Fibroblast of villous mesenchyme (primary cell): ENCODE results near the gene COL26A1. TPM values are rescaled to one million over a fixed set of nuclear protein-coding genes. Genes with fewer than 3 reads are reported as not detected.
"Not testable (repeated sequence)": the region's sequence is repeated elsewhere in the genome, so short reads cannot be mapped to it uniquely, and the experiment has no call there.

ENCODE experiments used
- DNase-seq: peaks from one replicate; pipeline ENCODE4 v3.0.0-alpha.2; 2010; ENCODE audit warnings: low read depth
- H3K4me3 ChIP-seq: 2 replicates; pipeline ENCODE4 v1.5.1; 2011; ENCODE audit warnings: low read depth, mild to moderate bottlenecking, low read length
- total RNA-seq: library from RNA; depleted of rRNA; stranded (reverse); fragments of >200 nt; gene quantifications from 2 replicates; pipeline ENCODE4 v1.2.3, GENCODE V29; 2012
- TF ChIP-seq, protein P1 (sequence below): IDR thresholded peaks from 2 replicates; pipeline ENCODE4 v1.5.1; 2012; ENCODE audit warnings: low read depth, mild to moderate bottlenecking, low read length; ENCODE audit not compliant: insufficient read depth

COL26A1 gene
- total RNA-seq, 1 donor, result not detected

- H3K4me3 ChIP-seq, result no peak overlapping the region
These were observed 132.1 kb downstream of the COL26A1 start for GRCh38 chr7:101494602-101495329.

GRCh38 chr7:101496017-101496416 lies 133.3 kb downstream of the COL26A1 start:
- DNase-seq, result no peak
- TF ChIP-seq, protein P1, sequence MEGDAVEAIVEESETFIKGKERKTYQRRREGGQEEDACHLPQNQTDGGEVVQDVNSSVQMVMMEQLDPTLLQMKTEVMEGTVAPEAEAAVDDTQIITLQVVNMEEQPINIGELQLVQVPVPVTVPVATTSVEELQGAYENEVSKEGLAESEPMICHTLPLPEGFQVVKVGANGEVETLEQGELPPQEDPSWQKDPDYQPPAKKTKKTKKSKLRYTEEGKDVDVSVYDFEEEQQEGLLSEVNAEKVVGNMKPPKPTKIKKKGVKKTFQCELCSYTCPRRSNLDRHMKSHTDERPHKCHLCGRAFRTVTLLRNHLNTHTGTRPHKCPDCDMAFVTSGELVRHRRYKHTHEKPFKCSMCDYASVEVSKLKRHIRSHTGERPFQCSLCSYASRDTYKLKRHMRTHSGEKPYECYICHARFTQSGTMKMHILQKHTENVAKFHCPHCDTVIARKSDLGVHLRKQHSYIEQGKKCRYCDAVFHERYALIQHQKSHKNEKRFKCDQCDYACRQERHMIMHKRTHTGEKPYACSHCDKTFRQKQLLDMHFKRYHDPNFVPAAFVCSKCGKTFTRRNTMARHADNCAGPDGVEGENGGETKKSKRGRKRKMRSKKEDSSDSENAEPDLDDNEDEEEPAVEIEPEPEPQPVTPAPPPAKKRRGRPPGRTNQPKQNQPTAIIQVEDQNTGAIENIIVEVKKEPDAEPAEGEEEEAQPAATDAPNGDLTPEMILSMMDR, result no peak
- H3K4me3 ChIP-seq, result no peak overlapping the region

More at GRCh38 chr7:101494602-101495329, 132.1 kb downstream of the COL26A1 start:
- TF ChIP-seq, protein P1, result no peak
- no peak for DNase-seq

- DNase-seq, result no peak
- no peak overlapping the region for H3K4me3 ChIP-seq
- TF ChIP-seq, protein P1, result no peak
These were observed 138.7 kb downstream of the COL26A1 start for GRCh38 chr7:101501351-101501750.

DNA sequence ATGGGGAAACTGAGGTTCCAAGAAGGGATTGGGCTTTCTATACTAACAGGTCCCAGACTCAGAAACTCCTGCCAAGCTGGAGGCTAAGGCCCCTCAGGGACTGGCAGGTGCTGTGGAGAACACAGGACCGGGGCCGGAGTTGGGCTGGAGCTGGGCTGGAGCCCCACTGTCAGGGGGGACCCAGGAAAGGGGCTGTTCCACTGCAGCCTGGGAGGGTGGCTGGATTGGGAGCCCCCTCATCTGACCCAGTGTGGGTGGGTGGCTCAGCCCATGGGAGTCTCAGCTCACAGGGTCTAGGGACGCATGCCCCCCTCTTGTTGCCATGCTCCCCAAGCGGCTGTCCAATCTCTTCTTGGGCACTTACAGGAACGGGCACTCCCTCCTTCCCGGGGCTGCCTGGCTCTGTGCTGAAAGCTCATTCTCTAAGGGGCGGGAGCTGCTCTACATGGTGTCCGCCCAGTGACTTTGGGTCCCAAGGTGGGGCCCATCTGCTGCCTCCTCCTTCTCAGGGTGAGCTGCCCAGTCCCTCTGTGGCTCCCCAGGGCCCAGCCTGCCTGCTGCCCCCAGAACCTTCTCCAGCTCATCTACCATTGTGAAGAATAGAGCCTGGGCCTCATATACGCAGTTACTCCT lies 139.9 kb downstream of the COL26A1 start:
- no peak overlapping the region for H3K4me3 ChIP-seq
- TF ChIP-seq, protein P1, result no peak
- DNase-seq, result no peak

GRCh38 chr7:101505510-101505909 lies 142.8 kb downstream of the COL26A1 start:
- H3K4me3 ChIP-seq, DNase-seq: not testable (repeated sequence)

DNA sequence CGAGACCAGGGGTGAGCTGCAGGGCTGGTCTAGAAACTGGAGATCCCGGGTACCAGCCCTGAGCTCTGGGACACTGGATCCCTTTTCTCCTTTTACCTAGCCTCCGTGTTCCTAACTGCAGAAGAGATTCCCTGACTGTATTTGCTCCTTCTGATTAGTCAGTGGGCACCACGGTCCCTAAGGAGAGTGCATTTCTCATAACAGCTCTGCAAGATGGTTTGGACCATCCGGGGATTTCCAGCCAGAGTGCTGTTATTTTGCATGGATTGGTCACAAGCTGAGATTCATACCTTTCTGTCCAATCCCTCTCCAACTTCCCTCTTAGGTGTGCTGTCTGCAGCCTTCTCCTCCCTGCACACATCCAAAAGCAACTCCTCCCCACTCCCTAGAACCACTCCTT lies 143.9 kb downstream of the COL26A1 start:
- TF ChIP-seq, protein P1, result no peak
- no peak for DNase-seq
- no peak overlapping the region for H3K4me3 ChIP-seq

DNA sequence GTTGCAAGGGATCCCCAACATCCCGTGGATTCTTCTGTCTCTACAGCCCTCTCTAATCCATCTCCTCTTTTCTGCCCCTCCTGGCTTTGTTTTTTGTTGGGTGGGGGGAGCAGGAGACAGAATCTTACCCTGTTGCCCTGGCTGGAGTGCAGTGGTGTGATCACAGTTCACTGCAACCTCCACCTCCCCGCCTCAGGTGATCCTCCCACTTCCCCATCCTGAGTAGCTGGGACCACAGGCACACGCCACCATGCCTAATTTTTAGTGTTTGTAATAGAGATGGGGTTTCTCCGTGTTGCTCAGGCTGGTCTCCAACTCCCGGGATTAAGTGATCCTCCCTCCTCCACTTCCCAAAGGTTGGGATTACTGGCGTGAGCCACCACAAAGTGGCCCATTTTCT lies 144.7 kb downstream of the COL26A1 start:
- no peak for DNase-seq
- no peak overlapping the region for H3K4me3 ChIP-seq
- TF ChIP-seq, protein P1, result no peak
